T-cell (primary cell): ENCODE results near the gene CHAC2. TPM values are rescaled to one million over a fixed set of nuclear protein-coding genes. Genes with fewer than 3 reads are reported as not detected.

Experiments
- ATAC-seq, 4 experiments: fragments of 200-7000 bp in 3 of 4; fragments of 150-1000 bp in 1 of 4; cut with Tn5 transposase; replicated peaks in 1 of 4; 1 replicate in 3 of 4; 2 replicates in 1 of 4; pipeline ENCODE4 v1.10.0; 2021; ENCODE audit warnings: moderate library complexity in 3 of 4, mild to moderate bottlenecking in 2 of 4, moderate number of reproducible peaks in 1 of 4
- CTCF ChIA-PET, 2 donors: fragments of 300-600 bp; sonication (Branson Sonifier 250); formaldehyde crosslinking; loops; one replicate each; lab custom pipeline; 2022; ENCODE audit warnings: antibody characterized with exemption in 2 of 2; lab: Charles Lee
- POLR2A ChIA-PET, 2 donors: fragments of 300-600 bp; sonication (Branson Sonifier 250); formaldehyde crosslinking; loops; one replicate each; lab custom pipeline; 2022; ENCODE audit warnings: antibody characterized with exemption in 2 of 2; lab: Charles Lee
- DNase-seq, 35 experiments: peaks; one replicate each; pipeline versions ENCODE4 v3.0.0 to v3.0.0-alpha.2; 2013 to 2023
- H3K27ac ChIP-seq: one replicate; pipeline ENCODE4 v1.5.1; 2013; ENCODE audit warnings: low read length
- H3K27me3 ChIP-seq, 2 experiments: replicated peaks in 1 of 2; 1 replicate in 1 of 2; 2 replicates in 1 of 2; pipeline versions ENCODE4 v1.6.1 to v1.7.0; 2013; ENCODE audit warnings: low read length in 1 of 2, mixed read lengths in 1 of 2; ENCODE audit not compliant: control insufficient read depth in 2 of 2, insufficient read depth in 2 of 2; ENCODE audit errors: extremely low read depth in 1 of 2
- H3K36me3 ChIP-seq, 2 donors: 1 replicate in 1 of 2; 2 replicates in 1 of 2; pipeline versions ENCODE4 v1.6.1 to v1.7.0; 2013; ENCODE audit warnings: low read length in 1 of 2; ENCODE audit not compliant: control insufficient read depth in 2 of 2, insufficient read depth in 1 of 2; ENCODE audit errors: extremely low read depth in 1 of 2
- H3K4me1 ChIP-seq, 2 experiments: 1 replicate in 1 of 2; 2 replicates in 1 of 2; pipeline versions ENCODE4 v1.6.1 to v1.7.0; 2013; ENCODE audit warnings: low read length in 2 of 2, mixed read lengths in 1 of 2; ENCODE audit not compliant: insufficient read depth in 2 of 2, control insufficient read depth in 1 of 2; ENCODE audit errors: extremely low read depth in 1 of 2
- H3K4me3 ChIP-seq, 2 donors: 1 replicate in 1 of 2; 2 replicates in 1 of 2; pipeline versions ENCODE4 v1.5.1 to v1.7.0; 2013; ENCODE audit warnings: mild to moderate bottlenecking in 2 of 2, low read length in 1 of 2, moderate library complexity in 1 of 2; ENCODE audit not compliant: control insufficient read depth in 1 of 2; ENCODE audit errors: extremely low read depth in 1 of 2
- H3K9me3 ChIP-seq: 2 replicates; pipeline ENCODE4 v1.7.0; 2013
- H3K27ac Mint-ChIP-seq, 2 donors: one replicate each; pipeline ENCODE4 v1.8.0; 2020 to 2021; ENCODE audit warnings: mild to moderate bottlenecking in 2 of 2, mixed read lengths in 2 of 2
- H3K27me3 Mint-ChIP-seq, 2 donors: one replicate each; pipeline ENCODE4 v1.8.0; 2021 to 2022; ENCODE audit warnings: mixed read lengths in 2 of 2
- H3K36me3 Mint-ChIP-seq: one replicate; pipeline ENCODE4 v1.8.0; 2021; ENCODE audit warnings: mixed read lengths
- H3K4me1 Mint-ChIP-seq, 3 donors: one replicate each; pipeline ENCODE4 v1.8.0; 2020 to 2022; ENCODE audit warnings: mixed read lengths in 3 of 3, mild to moderate bottlenecking in 1 of 3
- H3K4me3 Mint-ChIP-seq, 3 donors: one replicate each; pipeline ENCODE4 v1.8.0; 2020 to 2022; ENCODE audit warnings: mild to moderate bottlenecking in 3 of 3, mixed read lengths in 3 of 3, moderate library complexity in 3 of 3
- H3K9me3 Mint-ChIP-seq, 3 donors: one replicate each; pipeline ENCODE4 v1.8.0; 2020 to 2022; ENCODE audit warnings: mixed read lengths in 3 of 3
- WGBS: methylation state at CpG from one replicate; pipeline ENCODE4 v1.1.5; 2013; ENCODE audit warnings: missing lambda C conversion rate; ENCODE audit not compliant: insufficient coverage; 5-methylcytosine and 5-hydroxymethylcytosine counted together
- total RNA-seq, 35 experiments: library from RNA in 6 of 35; stranded (reverse) in 6 of 35; fragments of 120-200 nt in 1 of 35; gene quantifications; one replicate each; pipeline versions ENCODE4 v1.2.1 to v1.2.4 and lab custom pipeline; 2013 to 2026

Gene CHAC2
- total RNA-seq, 5 donors from 2014 or later (not counting 1 experiment from before 2014, with no cell fraction given): 1.4 to 3.7 (median 2.7) TPM

- Histone ChIP-seq H3K27me3 (no peaks in the 10 kb centered on the region), H3K27ac (no peak overlapping the region), H3K9me3 (no peaks in the 10 kb centered on the region), H3K36me3 (peaks cover 7 to 11% of the 10 kb centered on the region in 2 donors), H3K4me3 (no peak overlapping the region), H3K4me1 (peaks cover 0 to 1% of the 10 kb centered on the region in 2 experiments)
- H3K4me3 Mint-ChIP-seq: no peak overlapping the region
- ATAC-seq: no peak
- no peak overlapping the region for H3K27ac Mint-ChIP-seq
- DNase-seq: no peak
- ChIA-PET POLR2A (no interaction called here), CTCF (interaction anchor here in 1 of 2 donors (0.6 to 0.7 kb wide), 3 partner anchors 13 to 394 kb away, joined by 4 to 5 read pairs (median 4); no protein-coding TSS in a partner anchor)
- H3K4me1 Mint-ChIP-seq: peaks cover 6 to 22% (median 12%) of the 10 kb centered on the region in 3 donors
- no peaks in the 10 kb centered on the region for H3K27me3 Mint-ChIP-seq
- H3K9me3 Mint-ChIP-seq: no peaks in the 10 kb centered on the region
- 100% methylated on average over 3 of the region's 5 CpGs for WGBS
- H3K36me3 Mint-ChIP-seq: peaks cover 42% of the 10 kb centered on the region
These were observed 30.5 kb upstream of the CHAC2 start for GRCh38 chr2:53737091-53737490.

DNA sequence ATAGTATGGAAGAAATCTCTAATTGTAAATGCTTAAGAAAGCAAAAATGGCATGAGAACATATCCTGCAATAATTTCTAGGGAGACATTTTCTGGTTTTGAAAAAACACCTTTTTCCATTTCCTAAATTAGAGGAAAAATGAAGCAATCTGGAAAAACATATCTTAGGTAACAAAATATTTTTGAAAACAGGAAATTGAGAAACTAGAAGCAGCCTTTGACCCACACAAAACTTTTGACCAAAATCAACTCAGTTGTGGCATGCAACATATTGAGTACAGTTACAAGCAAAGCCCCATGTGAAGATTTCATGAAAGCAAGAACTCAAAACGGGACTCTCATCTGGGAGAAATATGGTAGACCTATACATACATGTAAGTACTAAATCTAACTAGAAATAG lies 28.6 kb upstream of the CHAC2 start:
- Mint-ChIP-seq H3K36me3 (peaks cover 45% of the 10 kb centered on the region), H3K27ac (no peak overlapping the region), H3K27me3 (no peaks in the 10 kb centered on the region), H3K4me3 (no peak overlapping the region), H3K9me3 (no peaks in the 10 kb centered on the region), H3K4me1 (peaks cover 12 to 30% (median 17%) of the 10 kb centered on the region in 3 donors)
- no peak overlapping the region for H3K27ac ChIP-seq
- H3K36me3 ChIP-seq: peaks cover 7 to 11% of the 10 kb centered on the region in 2 donors
- CTCF ChIA-PET: no interaction called here
- POLR2A ChIA-PET: interaction anchor here (0.6 kb wide), 2 partner anchors 414 to 1236 kb away, joined by 3 to 4 read pairs; no protein-coding TSS in a partner anchor
- DNase-seq (no peak), ATAC-seq (no peak)
- no CpG with 5 or more reads among the region's 1 CpG for WGBS
- no peaks in the 10 kb centered on the region for H3K9me3 ChIP-seq
- no peaks in the 10 kb centered on the region for H3K27me3 ChIP-seq
- peaks cover 0 to 4% of the 10 kb centered on the region in 2 experiments for H3K4me1 ChIP-seq
- H3K4me3 ChIP-seq: no peak overlapping the region

DNA sequence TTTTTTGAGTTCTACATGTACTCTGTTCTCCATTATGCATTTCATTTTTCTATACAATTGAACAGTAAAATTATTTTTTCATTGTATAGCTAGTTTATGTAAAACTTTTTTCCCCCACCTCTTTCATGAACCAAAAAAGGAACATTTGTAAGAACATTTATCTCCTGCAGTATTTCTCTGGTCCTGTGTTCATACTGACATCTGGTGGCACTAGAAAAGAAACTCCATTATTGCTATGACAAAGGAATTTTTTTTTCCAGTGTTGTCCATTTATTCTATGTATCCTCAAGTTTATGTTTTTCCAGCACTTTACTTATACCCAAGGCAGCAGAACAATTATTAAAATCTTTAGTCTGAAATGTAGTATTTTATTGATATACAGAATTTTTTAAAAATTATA lies 27.4 kb upstream of the CHAC2 start:
- H3K4me1 Mint-ChIP-seq: peaks cover 12 to 27% (median 15%) of the 10 kb centered on the region in 3 donors
- DNase-seq: no peak

GRCh38 chr2:53744395-53745065 lies 23.1 kb upstream of the CHAC2 start:
- Mint-ChIP-seq H3K36me3 (peaks cover 55% of the 10 kb centered on the region), H3K27ac (no peak overlapping the region), H3K4me1 (peaks cover 6 to 16% (median 7%) of the 10 kb centered on the region in 3 donors), H3K9me3 (no peaks in the 10 kb centered on the region), H3K27me3 (no peaks in the 10 kb centered on the region), H3K4me3 (no peak overlapping the region)
- peaks cover 0 to 4% of the 10 kb centered on the region in 2 experiments for H3K4me1 ChIP-seq
- H3K9me3 ChIP-seq: no peaks in the 10 kb centered on the region
- ChIA-PET POLR2A (interaction anchor here in 1 of 2 donors (0.5 to 0.6 kb wide), 3 partner anchors 10 to 610 kb away, joined by 3 to 6 read pairs (median 3); no protein-coding TSS in a partner anchor), CTCF (interaction anchor here in 1 of 2 donors (0.7 kb wide), 1 partner anchor 690 kb away, joined by 3 read pairs; no protein-coding TSS in a partner anchor)
- DNase-seq (no peak), ATAC-seq (no peak)
- peaks cover 0 to 14% of the 10 kb centered on the region in 2 donors for H3K36me3 ChIP-seq
- WGBS: no CpG with 5 or more reads among the region's 2 CpGs
- H3K27me3 ChIP-seq: no peaks in the 10 kb centered on the region
- no peak overlapping the region for H3K4me3 ChIP-seq
- no peak overlapping the region for H3K27ac ChIP-seq

More for the DNA sequence above, 27.4 kb upstream of the CHAC2 start:
- Mint-ChIP-seq H3K36me3 (peaks cover 38% of the 10 kb centered on the region), H3K4me3 (no peak overlapping the region), H3K27ac (no peak overlapping the region), H3K27me3 (no peaks in the 10 kb centered on the region), H3K9me3 (no peaks in the 10 kb centered on the region)
- peaks cover 7 to 11% of the 10 kb centered on the region in 2 donors for H3K36me3 ChIP-seq
- H3K27me3 ChIP-seq: no peaks in the 10 kb centered on the region
- no peak overlapping the region for H3K4me3 ChIP-seq
- ATAC-seq: no peak
- peaks cover 0 to 4% of the 10 kb centered on the region in 2 experiments for H3K4me1 ChIP-seq
- H3K27ac ChIP-seq: no peak overlapping the region
- H3K9me3 ChIP-seq: no peaks in the 10 kb centered on the region
- POLR2A ChIA-PET: no interaction called here
- CTCF ChIA-PET: no interaction called here

GRCh38 chr2:53750041-53750768 lies 17.4 kb upstream of the CHAC2 start:
- peaks cover 0 to 2% (median 0%) of the 10 kb centered on the region in 3 donors for H3K4me1 Mint-ChIP-seq
- ATAC-seq (no peak), DNase-seq (no peak)
- H3K9me3 ChIP-seq: no peaks in the 10 kb centered on the region
- ChIA-PET CTCF (interaction anchor here in 1 of 2 donors (1.0 kb wide), 1 partner anchor 17 kb away, joined by 3 read pairs; the partner anchor contains the start of gene CHAC2), POLR2A (interaction anchor here in 1 of 2 donors (0.6 kb wide), 1 partner anchor 20 kb away, joined by 8 read pairs; no protein-coding TSS in a partner anchor)
- H3K36me3 ChIP-seq: peaks cover 0 to 23% of the 10 kb centered on the region in 2 donors
- H3K36me3 Mint-ChIP-seq: peaks cover 40% of the 10 kb centered on the region
- WGBS: no CpG with 5 or more reads among the region's 4 CpGs
- no peak overlapping the region for H3K27ac ChIP-seq
- H3K4me3 ChIP-seq: no peak overlapping the region
- no peaks in the 10 kb centered on the region for H3K27me3 Mint-ChIP-seq
- H3K27ac Mint-ChIP-seq: no peak overlapping the region
- H3K27me3 ChIP-seq: no peaks in the 10 kb centered on the region
- no peak overlapping the region for H3K4me3 Mint-ChIP-seq
- no peaks in the 10 kb centered on the region for H3K4me1 ChIP-seq
- no peaks in the 10 kb centered on the region for H3K9me3 Mint-ChIP-seq

DNA sequence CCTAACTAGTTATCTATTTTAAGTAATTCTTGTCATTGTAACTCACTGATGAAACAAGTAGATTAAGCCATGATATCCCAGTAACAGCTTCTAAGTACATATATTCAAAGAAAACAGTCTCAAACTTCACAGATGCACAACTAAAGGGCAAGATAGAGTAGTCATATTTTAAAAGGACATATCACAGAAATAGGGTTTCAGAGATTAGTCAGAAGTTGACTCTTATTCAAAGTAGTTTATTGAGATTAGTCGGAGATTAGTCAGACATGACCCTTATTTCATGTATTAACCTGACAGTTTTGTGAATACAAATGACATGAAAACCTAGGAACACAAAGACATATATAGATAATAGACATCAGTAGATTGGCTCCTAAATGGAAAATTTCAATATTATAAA lies 15.9 kb upstream of the CHAC2 start:
- WGBS: no CpG with 5 or more reads among the region's 1 CpG
- Histone ChIP-seq H3K27me3 (no peaks in the 10 kb centered on the region), H3K27ac (no peak overlapping the region), H3K4me3 (no peak overlapping the region), H3K9me3 (no peaks in the 10 kb centered on the region), H3K4me1 (no peaks in the 10 kb centered on the region), H3K36me3 (peaks cover 3 to 25% of the 10 kb centered on the region in 2 donors)
- peak overlapping the region in 1 of 2 donors; percentile 58 for H3K27ac Mint-ChIP-seq
- no peak overlapping the region for H3K4me3 Mint-ChIP-seq
- DNase-seq (no peak), ATAC-seq (no peak)
- no peaks in the 10 kb centered on the region for H3K9me3 Mint-ChIP-seq
- CTCF ChIA-PET: no interaction called here
- H3K36me3 Mint-ChIP-seq: peaks cover 38% of the 10 kb centered on the region
- H3K4me1 Mint-ChIP-seq: peaks cover 0 to 2% (median 0%) of the 10 kb centered on the region in 3 donors
- no peaks in the 10 kb centered on the region for H3K27me3 Mint-ChIP-seq
- POLR2A ChIA-PET: no interaction called here
